Muscle of leg (tissue), 16 donors: ENCODE results near the gene SNX21. TPM values are rescaled to one million over a fixed set of nuclear protein-coding genes. Genes with fewer than 3 reads are reported as not detected.
"Not testable (repeated sequence)": the region's sequence is repeated elsewhere in the genome, so short reads cannot be mapped to it uniquely, and the experiment has no call there.

Experiments used
- DNase-seq: peaks from one replicate; pipeline ENCODE4 v3.0.0; 2013
- H3K27ac ChIP-seq: one replicate; pipeline ENCODE4 v1.5.1; 2013; ENCODE audit warnings: mild to moderate bottlenecking, low read length, control low read depth
- H3K27me3 ChIP-seq: one replicate; pipeline ENCODE4 v1.6.1; 2013; ENCODE audit warnings: low read length; ENCODE audit not compliant: control insufficient read depth, insufficient read depth
- H3K36me3 ChIP-seq: one replicate; pipeline ENCODE4 v1.6.1; 2013; ENCODE audit warnings: low read length; ENCODE audit not compliant: control insufficient read depth, insufficient read depth
- H3K4me1 ChIP-seq: one replicate; pipeline ENCODE4 v1.6.1; 2013; ENCODE audit warnings: low read length; ENCODE audit not compliant: control insufficient read depth, insufficient read depth
- H3K4me3 ChIP-seq: one replicate; pipeline ENCODE4 v1.5.1; 2013; ENCODE audit warnings: low read length, control low read depth
- H3K9me3 ChIP-seq: replicated peaks from 2 replicates; pipeline ENCODE4 v1.6.1; 2013; ENCODE audit warnings: low read depth, low read length; ENCODE audit not compliant: control insufficient read depth
- WGBS: methylation state at CpG from one replicate; pipeline ENCODE4 v1.1.5; 2013; ENCODE audit warnings: missing lambda C conversion rate; ENCODE audit not compliant: insufficient coverage; 5-methylcytosine and 5-hydroxymethylcytosine counted together
- long read RNA-seq, 11 donors: transcript quantifications; one replicate each; lab custom pipeline, GENCODE V29; 2026
- polyA plus RNA-seq, 8 donors: library from polyadenylated mRNA; unstranded; fragments of 120-200 nt; gene quantifications; one replicate each; pipeline versions ENCODE4 v1.2.1 to v1.2.3, GENCODE V29; 2013; ENCODE audit warnings: inconsistent platforms in 1 of 8, low replicate concordance in 1 of 8; ENCODE audit not compliant: insufficient read length in 8 of 8, insufficient read depth in 1 of 8
- total RNA-seq: library from RNA; stranded (reverse); fragments of 120-200 nt; gene quantifications from one replicate; pipeline ENCODE4 v1.2.4, GENCODE V29; 2013

The SNX21 gene
- 29.5 TPM for total RNA-seq
- 10 to 100 TPM; 20.0 to 25.4 (median 22.1) TPM for polyA plus RNA-seq
- long read RNA-seq, donor 1: 0 reads
- long read RNA-seq, donor 2, partial matches to known transcripts: 0 of 1 reads
- long read RNA-seq, donor 2, other reads (novel, unspliced or antisense): 0 of 1 reads
- long read RNA-seq, donor 3, partial matches to known transcripts: 0 of 7 reads
- long read RNA-seq, donor 3, other reads (novel, unspliced or antisense): 0 of 7 reads
- long read RNA-seq, donor 4, partial matches to known transcripts: 0 of 8 reads
- long read RNA-seq, donor 4, other reads (novel, unspliced or antisense): 0 of 8 reads
- long read RNA-seq, donor 5, transcript SNX21-212 (4 exons, 1,607 nt): major isoform, 5 of 18 reads
- long read RNA-seq, donor 5, partial matches to known transcripts: 0 of 18 reads
- long read RNA-seq, donor 5, other reads (novel, unspliced or antisense): 5 of 18 reads
- long read RNA-seq, donor 6, transcript SNX21-212 (4 exons, 1,607 nt): major isoform, 5 of 7 reads
- long read RNA-seq, donor 6, partial matches to known transcripts: 0 of 7 reads
- long read RNA-seq, donor 6, other reads (novel, unspliced or antisense): 0 of 7 reads
- long read RNA-seq, donor 7, partial matches to known transcripts: 0 of 3 reads
- long read RNA-seq, donor 7, other reads (novel, unspliced or antisense): 0 of 3 reads
- long read RNA-seq, donor 8, partial matches to known transcripts: 0 of 6 reads
- long read RNA-seq, donor 8, other reads (novel, unspliced or antisense): 6 of 6 reads
- long read RNA-seq, donor 9, transcript SNX21-202 (3 exons, 3,106 nt): major isoform, 5 of 7 reads
- long read RNA-seq, donor 9, partial matches to known transcripts: 0 of 7 reads
- long read RNA-seq, donor 9, other reads (novel, unspliced or antisense): 0 of 7 reads
- long read RNA-seq, donor 10, partial matches to known transcripts: 0 of 10 reads
- long read RNA-seq, donor 10, other reads (novel, unspliced or antisense): 0 of 10 reads
- long read RNA-seq, donor 11, partial matches to known transcripts: 0 of 4 reads
- long read RNA-seq, donor 11, other reads (novel, unspliced or antisense): 0 of 4 reads

DNA sequence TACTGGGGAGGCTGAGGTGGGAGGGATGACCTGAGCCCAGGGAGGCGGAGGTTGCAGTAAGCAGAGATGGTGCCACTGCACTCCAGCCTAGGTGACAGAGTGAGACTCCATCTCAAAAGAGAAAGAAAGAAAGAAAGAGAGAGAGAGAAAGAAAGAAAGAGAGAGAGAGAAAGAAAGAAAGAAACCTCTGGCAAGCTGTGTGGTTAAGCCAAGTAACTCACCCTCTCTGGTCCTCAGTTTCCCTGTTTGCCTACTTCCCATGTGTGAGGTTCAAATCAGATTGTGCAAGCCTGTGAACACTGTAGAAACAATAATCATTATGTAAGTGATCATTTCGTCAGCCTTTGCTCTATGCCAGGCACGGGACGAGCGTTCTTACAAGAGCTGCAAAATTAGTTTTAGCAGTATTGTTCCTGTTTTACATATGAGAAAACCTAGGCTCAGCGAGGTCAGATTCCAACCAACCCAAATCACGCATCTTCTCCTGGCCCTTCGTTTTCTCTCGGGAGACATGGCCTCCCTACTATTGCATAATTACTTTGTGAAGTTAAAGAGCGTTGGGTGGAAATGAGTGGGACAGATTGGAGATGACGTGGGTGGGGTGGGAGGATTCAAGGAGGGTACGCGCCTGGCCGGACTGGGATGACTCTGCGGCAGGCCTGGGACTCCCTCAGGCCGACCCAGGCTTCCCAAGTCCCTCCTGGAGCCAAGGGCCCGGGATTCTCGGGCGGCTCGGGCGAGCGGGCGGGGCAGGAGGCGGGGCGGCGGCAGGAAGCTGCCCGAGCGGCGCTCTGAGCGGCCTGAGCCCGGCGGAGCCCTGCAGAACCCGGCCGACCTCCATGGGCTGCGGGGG is at the start of gene SNX21:
Gene SNX21 (plus strand): TSS at position 770 of the 853 bp plus-strand sequence. CDS start 121 bp downstream, outside the sequence.
- peak; percentile 91 for DNase-seq
- Histone ChIP-seq H3K4me1 (peaks cover 49% of the 10 kb centered on the region), H3K4me3 (peak within 1 kb of the TSS; percentile 61), H3K36me3 (peaks cover 20% of the 10 kb centered on the region), H3K27me3 (no peaks in the 10 kb centered on the region), H3K9me3 (no peaks in the 10 kb centered on the region), H3K27ac (peak within 1 kb of the TSS; percentile 94)
- WGBS: 5% methylated on average over 25 of the region's 35 CpGs

GRCh38 chr20:45788351-45788750 is 45.2 kb upstream of the SNX21 start:
- Histone ChIP-seq H3K4me1 (peaks cover 10% of the 10 kb centered on the region), H3K36me3 (peaks cover 3% of the 10 kb centered on the region), H3K9me3 (no peaks in the 10 kb centered on the region), H3K4me3 (no peak overlapping the region), H3K27me3 (no peaks in the 10 kb centered on the region), H3K27ac (no peak overlapping the region)
- DNase-seq: no peak
- no CpG with 5 or more reads among the region's 3 CpGs for WGBS

- H3K27ac ChIP-seq: peak overlapping the region; percentile 67
- 48% methylated on average over 7 of the region's 19 CpGs for WGBS
- no peak for DNase-seq
- H3K36me3 ChIP-seq: peaks cover 32% of the 10 kb centered on the region
- H3K9me3 ChIP-seq: no peaks in the 10 kb centered on the region
- H3K4me3 ChIP-seq: peak overlapping the region; percentile 87
- H3K4me1 ChIP-seq: peaks cover 18% of the 10 kb centered on the region
- no peaks in the 10 kb centered on the region for H3K27me3 ChIP-seq
These were observed 41.1 kb upstream of the SNX21 start for GRCh38 chr20:45792317-45793118.

GRCh38 chr20:45796337-45797065 is 37.1 kb upstream of the SNX21 start:
- DNase-seq: peak; percentile 72
- Histone ChIP-seq H3K9me3 (no peaks in the 10 kb centered on the region), H3K36me3 (peaks cover 38% of the 10 kb centered on the region), H3K27ac (peak overlapping the region; percentile 88), H3K4me1 (peaks cover 18% of the 10 kb centered on the region), H3K27me3 (no peaks in the 10 kb centered on the region), H3K4me3 (no peak overlapping the region)
- WGBS: 96% methylated on average over 9 of the region's 11 CpGs

GRCh38 chr20:45797510-45797909 is 36.1 kb upstream of the SNX21 start:
- Histone ChIP-seq H3K4me1 (peaks cover 14% of the 10 kb centered on the region), H3K36me3 (peaks cover 47% of the 10 kb centered on the region)
- H3K9me3 ChIP-seq, H3K27me3 ChIP-seq, DNase-seq, H3K27ac ChIP-seq, H3K4me3 ChIP-seq: not testable (repeated sequence)
- WGBS: no CpG with 5 or more reads among the region's 1 CpG

GRCh38 chr20:45797955-45798354 is 35.6 kb upstream of the SNX21 start:
- not testable (repeated sequence) for H3K27ac ChIP-seq, H3K9me3 ChIP-seq, H3K27me3 ChIP-seq, DNase-seq, H3K4me1 ChIP-seq, H3K4me3 ChIP-seq
- H3K36me3 ChIP-seq: peaks cover 49% of the 10 kb centered on the region
- no CpG with 5 or more reads among the region's 3 CpGs for WGBS

DNA sequence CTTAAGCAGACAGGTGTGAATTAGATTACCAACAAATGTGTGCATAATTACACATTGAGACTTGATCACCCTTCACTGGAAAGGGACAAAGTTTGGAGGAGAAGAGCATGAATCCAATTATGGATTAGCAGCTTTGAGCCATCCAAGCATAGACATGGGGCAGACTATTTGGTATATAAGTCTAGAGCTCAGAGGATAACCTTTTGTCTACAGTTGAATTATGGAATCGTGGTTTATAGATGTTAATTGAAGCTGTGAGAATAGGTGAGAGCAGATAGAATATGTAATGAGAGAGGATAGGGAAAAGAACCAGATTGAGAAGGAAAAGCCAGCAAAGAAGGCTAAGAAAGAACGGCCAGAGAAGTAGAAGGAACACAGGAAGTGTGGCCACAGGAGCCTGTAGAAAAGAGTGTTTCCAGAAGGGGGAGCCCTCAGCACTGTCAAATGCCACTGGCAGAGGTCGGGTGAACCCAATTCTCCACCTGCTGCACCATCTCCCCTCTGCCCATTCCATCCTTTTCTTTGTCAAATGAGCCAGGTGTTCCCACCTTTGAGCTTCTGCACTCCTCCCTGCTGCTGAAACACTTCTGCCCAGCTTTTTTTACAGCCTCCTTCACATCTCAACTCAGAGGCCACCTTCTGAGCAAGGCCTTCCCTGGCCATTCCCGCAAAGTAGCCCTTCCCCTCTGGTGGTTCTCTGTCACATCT is 34.5 kb upstream of the SNX21 start:
- no peak overlapping the region for H3K27ac ChIP-seq
- H3K4me3 ChIP-seq: no peak overlapping the region
- peaks cover 55% of the 10 kb centered on the region for H3K36me3 ChIP-seq
- no peaks in the 10 kb centered on the region for H3K27me3 ChIP-seq
- peak; percentile 59 for DNase-seq
- H3K4me1 ChIP-seq: peaks cover 8% of the 10 kb centered on the region
- H3K9me3 ChIP-seq: no peaks in the 10 kb centered on the region
- 43% methylated on average over 3 of the region's 4 CpGs for WGBS

GRCh38 chr20:45801851-45802250 is 31.7 kb upstream of the SNX21 start:
- Histone ChIP-seq H3K4me1 (peaks cover 2% of the 10 kb centered on the region), H3K4me3 (no peak overlapping the region), H3K36me3 (peaks cover 51% of the 10 kb centered on the region), H3K27me3 (no peaks in the 10 kb centered on the region), H3K9me3 (no peaks in the 10 kb centered on the region), H3K27ac (no peak overlapping the region)
- 84% methylated on average over 7 of the region's 7 CpGs for whole genome bisulfite sequencing
- no peak for DNase-seq
